IMR-90 (cell line): ENCODE measurements around the gene PHLDB1. TPM values are rescaled to one million over a fixed set of nuclear protein-coding genes. Genes with fewer than 3 reads are reported as not detected.

Experiments used
- ATAC-seq: fragments of 200-7000 bp; cut with Tn5 transposase; 2 replicates; pipeline ENCODE4 v1.9.1; 2020; ENCODE audit warnings: low read depth, mild to moderate bottlenecking, moderate library complexity
- BruUV-seq: library from RNA; stranded (reverse); fragments of 400-500 nt; replicated peaks from 2 replicates; lab custom pipeline; 2021; lab: Mats Ljungman, UMichigan
- CTCF ChIA-PET: fragments of 300-600 bp; formaldehyde crosslinking; extraction: SDS; loops from one replicate; lab custom pipeline; 2021; ENCODE audit warnings: antibody characterized with exemption; lab: Yijun Ruan, JAX
- POLR2A ChIA-PET: fragments of 300-600 bp; sonication (Branson Sonifier 250); formaldehyde crosslinking; loops from one replicate; lab custom pipeline; 2022; ENCODE audit warnings: antibody characterized with exemption; ENCODE audit not compliant: unreplicated experiment; lab: Charles Lee
- DNase-seq: peaks from one replicate; pipeline ENCODE4 v3.0.0; 2013
- H2AFZ ChIP-seq: replicated peaks from 2 replicates; pipeline ENCODE3; 2013; ENCODE audit warnings: low read length, mild to moderate bottlenecking; ENCODE audit not compliant: poor library complexity
- H2AK5ac ChIP-seq: 2 replicates; pipeline ENCODE4 v1.6.1; 2013; ENCODE audit warnings: low read depth, low read length, inconsistent platforms
- H2AK9ac ChIP-seq: replicated peaks from 2 replicates; pipeline ENCODE3; 2013; ENCODE audit warnings: mild to moderate bottlenecking, low read depth, low read length, moderate library complexity; ENCODE audit not compliant: poor library complexity
- H2BK120ac ChIP-seq: 2 replicates; pipeline ENCODE4 v1.6.1; 2013; ENCODE audit warnings: low read depth, low read length, inconsistent platforms
- H2BK15ac ChIP-seq: 3 replicates; pipeline ENCODE4 v1.6.1; 2013; ENCODE audit warnings: low read depth, low read length, inconsistent platforms
- H2BK20ac ChIP-seq: 2 replicates; pipeline ENCODE4 v1.6.1; 2013; ENCODE audit warnings: low read depth, mild to moderate bottlenecking, inconsistent platforms, low read length, moderate library complexity
- H2BK5ac ChIP-seq: 2 replicates; pipeline ENCODE4 v1.6.1; 2013; ENCODE audit warnings: mild to moderate bottlenecking, low read depth, low read length, inconsistent platforms; ENCODE audit not compliant: poor library complexity, severe bottlenecking
- H3K14ac ChIP-seq: replicated peaks from 2 replicates; pipeline ENCODE4 v1.6.1; 2013; ENCODE audit warnings: low read depth, low read length, inconsistent platforms
- H3K18ac ChIP-seq: 2 replicates; pipeline ENCODE4 v1.6.1; 2013; ENCODE audit warnings: low read depth, low read length, control low read depth
- H3K23ac ChIP-seq: 2 replicates; pipeline ENCODE4 v1.6.1; 2013; ENCODE audit warnings: low read depth, low read length, inconsistent platforms
- H3K27ac ChIP-seq: 2 replicates; pipeline ENCODE4 v1.5.1; 2013; ENCODE audit warnings: mild to moderate bottlenecking, control low read depth, low read length; ENCODE audit not compliant: insufficient read depth
- H3K27me3 ChIP-seq: 2 replicates; pipeline ENCODE4 v1.6.1; 2013; ENCODE audit warnings: low read length; ENCODE audit not compliant: control insufficient read depth, insufficient read depth
- H3K36me3 ChIP-seq: 2 replicates; pipeline ENCODE4 v1.6.1; 2013; ENCODE audit warnings: low read length, mixed read lengths; ENCODE audit not compliant: control insufficient read depth, insufficient read depth
- H3K4ac ChIP-seq: 2 replicates; pipeline ENCODE4 v1.6.1; 2013; ENCODE audit warnings: low read depth, low read length, inconsistent platforms
- H3K4me1 ChIP-seq: 2 replicates; pipeline ENCODE4 v1.6.1; 2013; ENCODE audit warnings: low read length, mixed read lengths; ENCODE audit not compliant: control insufficient read depth, insufficient read depth
- H3K4me2 ChIP-seq: 2 replicates; pipeline ENCODE4 v1.6.1; 2013; ENCODE audit warnings: low read depth, mild to moderate bottlenecking, control low read depth, low read length, moderate library complexity
- H3K4me3 ChIP-seq: 2 replicates; pipeline ENCODE4 v1.5.1; 2013; ENCODE audit warnings: low read depth, mild to moderate bottlenecking, control low read depth, low read length, moderate library complexity; ENCODE audit not compliant: insufficient read depth
- H3K56ac ChIP-seq: 2 replicates; pipeline ENCODE4 v1.6.1; 2013; ENCODE audit warnings: low read length, inconsistent platforms; ENCODE audit not compliant: insufficient read depth; ENCODE audit errors: extremely low read depth
- H3K79me1 ChIP-seq, 2 experiments: 2 replicates each; pipeline ENCODE4 v1.6.1; 2013; ENCODE audit warnings: low read length in 2 of 2, inconsistent platforms in 1 of 2, low read depth in 1 of 2
- H3K9ac ChIP-seq: 2 replicates; pipeline ENCODE4 v1.6.1; 2013; ENCODE audit warnings: low read depth, low read length, control low read depth
- H3K9me1 ChIP-seq: 2 replicates; pipeline ENCODE4 v1.6.1; 2013; ENCODE audit warnings: low read length, inconsistent platforms; ENCODE audit not compliant: insufficient read depth
- H3K9me3 ChIP-seq: 2 replicates; pipeline ENCODE4 v1.6.1; 2013; ENCODE audit warnings: low read length; ENCODE audit not compliant: control insufficient read depth, insufficient read depth
- H4K20me1 ChIP-seq: 2 replicates; pipeline ENCODE4 v1.6.1; 2013; ENCODE audit warnings: low read length, inconsistent platforms; ENCODE audit not compliant: insufficient read depth
- H4K5ac ChIP-seq: 2 replicates; pipeline ENCODE4 v1.6.1; 2013; ENCODE audit warnings: mild to moderate bottlenecking, low read depth, low read length, control low read depth
- H4K8ac ChIP-seq, 2 experiments: 2 replicates each; pipeline ENCODE4 v1.6.1; 2013; ENCODE audit warnings: low read depth in 2 of 2, low read length in 2 of 2, control low read depth in 1 of 2, inconsistent platforms in 1 of 2
- H4K91ac ChIP-seq: 2 replicates; pipeline ENCODE4 v1.6.1; 2013; ENCODE audit warnings: low read depth, low read length, inconsistent platforms; ENCODE audit not compliant: insufficient read depth
- BHLHE40 ChIP-seq: fragments of 150-350 bp; IDR thresholded peaks from 2 replicates; pipeline ENCODE4 v1.6.1; 2016; ENCODE audit warnings: mild to moderate bottlenecking, low read depth, low read length
- CEBPB ChIP-seq: IDR thresholded peaks from 2 replicates; pipeline ENCODE4 v1.6.1; 2012; ENCODE audit warnings: low read depth, low read length, improper control_type of control experiment
- CHD1 ChIP-seq: IDR thresholded peaks from 2 replicates; pipeline ENCODE4 v1.6.1; 2012; ENCODE audit warnings: low read depth, low read length, improper control_type of control experiment
- FOS ChIP-seq: fragments of 150-350 bp; IDR thresholded peaks from 2 replicates; pipeline ENCODE4 v1.6.1; 2016; ENCODE audit warnings: low read depth, low read length
- MAFK ChIP-seq: IDR thresholded peaks from 2 replicates; pipeline ENCODE4 v1.6.1; 2012; ENCODE audit warnings: low read depth, low read length, improper control_type of control experiment
- MXI1 ChIP-seq: IDR thresholded peaks from 2 replicates; pipeline ENCODE4 v1.6.1; 2012; ENCODE audit warnings: low read depth, mild to moderate bottlenecking, low read length, moderate library complexity, borderline replicate concordance
- NFE2L2 ChIP-seq: fragments of 150-350 bp; IDR thresholded peaks from 2 replicates; pipeline ENCODE4 v1.6.1; 2016; ENCODE audit warnings: low read depth, mild to moderate bottlenecking, low read length
- POLR2A ChIP-seq: IDR thresholded peaks from 2 replicates; pipeline ENCODE4 v1.6.1; 2012; ENCODE audit warnings: mild to moderate bottlenecking, low read depth, low read length
- RAD21 ChIP-seq: IDR thresholded peaks from 2 replicates; pipeline ENCODE4 v1.6.1; 2012; ENCODE audit warnings: low read length, improper control_type of control experiment
- RCOR1 ChIP-seq: IDR thresholded peaks from 2 replicates; pipeline ENCODE4 v1.6.1; 2012; ENCODE audit warnings: mild to moderate bottlenecking, low read length, improper control_type of control experiment; ENCODE audit not compliant: insufficient replicate concordance
- RFX5 ChIP-seq: IDR thresholded peaks from 2 replicates; pipeline ENCODE4 v1.8.0; 2012; ENCODE audit warnings: low read depth, mild to moderate bottlenecking, low read length, moderate library complexity
- SMC3 ChIP-seq: fragments of 150-350 bp; IDR thresholded peaks from 2 replicates; pipeline ENCODE4 v1.6.1; 2016; ENCODE audit warnings: low read depth, mild to moderate bottlenecking, antibody characterized with exemption, low read length, moderate library complexity
- WGBS, 2 experiments: methylation state at CpG; one replicate each; pipeline versions ENCODE4 v1.1.5 to v1.1.7; 2013; ENCODE audit warnings: missing lambda C conversion rate in 2 of 2; ENCODE audit not compliant: insufficient read length in 1 of 2; ENCODE audit errors: extremely low coverage in 2 of 2; 5-methylcytosine and 5-hydroxymethylcytosine counted together
- dilution Hi-C: fragments of 300-500 bp; cut with HindIII; formaldehyde crosslinking; loops from one replicate; pipeline ENCODE4 v1.14.3; 2018; ENCODE audit warnings: low sequenced_read_pairs; ENCODE audit not compliant: unreplicated experiment
- in situ Hi-C: fragments of 300-500 bp; cut with MboI; formaldehyde crosslinking; loops from 3 replicates; pipeline ENCODE4 v1.14.3; 2019; ENCODE audit warnings: low sequenced_read_pairs, inconsistent platforms, mixed read lengths
- intact Hi-C: fragments of 100-400 bp; cut with micrococcal nuclease; formaldehyde crosslinking; loops from 2 replicates; pipeline ENCODE4 v1.10.0; 2022
- polyA plus RNA-seq, 3 experiments: library from polyadenylated mRNA; depleted of rRNA; stranded (reverse); fragments of >200 nt; gene quantifications; 2 replicates each; pipeline ENCODE4 v1.2.3, GENCODE V29; 2012; ENCODE audit warnings: low replicate concordance in 1 of 3
- total RNA-seq: library from RNA; depleted of rRNA; stranded (reverse); fragments of >200 nt; gene quantifications from 2 replicates; pipeline ENCODE4 v1.2.3, GENCODE V29; 2012
- TF ChIP-seq, protein P1 (sequence below): fragments of 150-350 bp; IDR thresholded peaks from 2 replicates; pipeline ENCODE4 v1.6.1; 2017; ENCODE audit warnings: mild to moderate bottlenecking, antibody characterized with exemption, low read length, low read depth
- TF ChIP-seq, protein P2 (sequence below): conservative IDR thresholded peaks from 2 replicates; pipeline ENCODE4 v1.5.1; 2012; ENCODE audit warnings: mild to moderate bottlenecking, low read depth, low read length, improper control_type of control experiment
- TF ChIP-seq, protein P3 (sequence below): fragments of 150-350 bp; IDR thresholded peaks from 2 replicates; pipeline ENCODE4 v1.6.1; 2016; ENCODE audit warnings: low read depth, mild to moderate bottlenecking, low read length, moderate library complexity, borderline replicate concordance

PHLDB1 gene
- total and polyA plus RNA-seq, 2 of the 4 experiments (the other 2 are of a cell fraction) = 40.0 to 90.4 TPM

DNA sequence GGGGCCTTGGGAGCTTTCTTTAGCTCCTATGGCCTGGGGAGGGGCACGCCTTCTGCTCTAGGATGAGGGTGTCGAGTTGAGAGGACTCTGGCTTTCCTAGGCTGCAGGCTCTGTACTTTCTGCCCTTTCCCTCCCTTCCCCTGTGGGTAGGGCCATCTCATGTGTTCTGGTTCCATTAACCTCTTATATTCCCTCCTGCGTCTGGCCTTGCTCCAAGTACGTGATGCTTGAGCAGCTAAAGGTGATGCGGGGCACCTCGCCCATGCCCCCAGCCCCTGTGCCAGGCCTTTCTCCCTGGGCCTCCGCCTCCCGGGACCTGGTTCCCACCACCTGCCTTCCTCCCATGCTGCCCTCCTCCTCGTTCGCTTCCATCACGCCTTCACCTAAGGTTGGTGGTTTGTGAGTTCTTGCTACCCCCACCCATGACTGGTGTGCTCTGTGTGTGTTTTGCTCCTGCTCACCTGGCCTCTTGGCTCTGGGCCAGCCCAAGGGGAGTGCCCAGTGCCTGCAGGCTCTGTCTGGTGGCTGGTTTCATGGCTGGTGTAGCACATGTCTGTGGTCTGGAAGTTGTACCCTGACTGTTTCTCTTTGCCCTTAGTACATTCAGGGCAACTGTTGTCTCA, 34.1 kb downstream of the PHLDB1 start:
- Histone ChIP-seq H3K4me3 (no peak overlapping the region), H2AK5ac (no peak overlapping the region), H3K4me1 (0 out of 2 replicates have a peak, but pooled peaks cover 1% of the 10 kb centered on the region), H3K4me2 (no peak overlapping the region), H4K20me1 (peaks cover 38% of the 10 kb centered on the region; the same call in 1 of the 2 replicates), H3K27me3 (no peaks in the 10 kb centered on the region), H3K79me1 (peaks cover 39 to 84% of the 10 kb centered on the region in 2 experiments), H4K8ac (no peak overlapping the region), H3K27ac (no peak overlapping the region), H3K4ac (no peak overlapping the region), H2BK20ac (no peak overlapping the region), H4K91ac (no peak overlapping the region), H4K5ac (no peak overlapping the region), H2AFZ (no peak overlapping the region), H3K9me3 (no peaks in the 10 kb centered on the region), H3K9me1 (no peaks in the 10 kb centered on the region; the same call in 1 of the 2 replicates), H2BK15ac (no peak overlapping the region), H3K9ac (no peak overlapping the region), H2AK9ac (no peak overlapping the region), H3K14ac (no peak overlapping the region), H2BK120ac (no peak overlapping the region), H2BK5ac (no peak overlapping the region), H3K36me3 (peaks cover 87% of the 10 kb centered on the region), H3K56ac (no peak overlapping the region), H3K23ac (no peak overlapping the region), H3K18ac (no peak overlapping the region)
- POLR2A ChIA-PET = no interaction called here
- BruUV-seq = no TSS peak
- in situ Hi-C loops (no loop called here), intact Hi-C loops (no loop called here), dilution Hi-C loops (no loop called here)
- CTCF ChIA-PET = no interaction called here
- TF ChIP-seq, protein P1, sequence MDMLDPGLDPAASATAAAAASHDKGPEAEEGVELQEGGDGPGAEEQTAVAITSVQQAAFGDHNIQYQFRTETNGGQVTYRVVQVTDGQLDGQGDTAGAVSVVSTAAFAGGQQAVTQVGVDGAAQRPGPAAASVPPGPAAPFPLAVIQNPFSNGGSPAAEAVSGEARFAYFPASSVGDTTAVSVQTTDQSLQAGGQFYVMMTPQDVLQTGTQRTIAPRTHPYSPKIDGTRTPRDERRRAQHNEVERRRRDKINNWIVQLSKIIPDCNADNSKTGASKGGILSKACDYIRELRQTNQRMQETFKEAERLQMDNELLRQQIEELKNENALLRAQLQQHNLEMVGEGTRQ = no peak
- TF ChIP-seq RCOR1 = no peak
- no peak for TF ChIP-seq MAFK
- no peak for TF ChIP-seq POLR2A
- TF ChIP-seq SMC3 = no peak
- TF ChIP-seq RAD21 = no peak
- TF ChIP-seq RFX5 = no peak
- TF ChIP-seq MXI1 = no peak
- TF ChIP-seq BHLHE40 = no peak
- TF ChIP-seq FOS = no peak
- TF ChIP-seq CHD1 = no peak
- TF ChIP-seq NFE2L2 = no peak
- TF ChIP-seq, protein P2, sequence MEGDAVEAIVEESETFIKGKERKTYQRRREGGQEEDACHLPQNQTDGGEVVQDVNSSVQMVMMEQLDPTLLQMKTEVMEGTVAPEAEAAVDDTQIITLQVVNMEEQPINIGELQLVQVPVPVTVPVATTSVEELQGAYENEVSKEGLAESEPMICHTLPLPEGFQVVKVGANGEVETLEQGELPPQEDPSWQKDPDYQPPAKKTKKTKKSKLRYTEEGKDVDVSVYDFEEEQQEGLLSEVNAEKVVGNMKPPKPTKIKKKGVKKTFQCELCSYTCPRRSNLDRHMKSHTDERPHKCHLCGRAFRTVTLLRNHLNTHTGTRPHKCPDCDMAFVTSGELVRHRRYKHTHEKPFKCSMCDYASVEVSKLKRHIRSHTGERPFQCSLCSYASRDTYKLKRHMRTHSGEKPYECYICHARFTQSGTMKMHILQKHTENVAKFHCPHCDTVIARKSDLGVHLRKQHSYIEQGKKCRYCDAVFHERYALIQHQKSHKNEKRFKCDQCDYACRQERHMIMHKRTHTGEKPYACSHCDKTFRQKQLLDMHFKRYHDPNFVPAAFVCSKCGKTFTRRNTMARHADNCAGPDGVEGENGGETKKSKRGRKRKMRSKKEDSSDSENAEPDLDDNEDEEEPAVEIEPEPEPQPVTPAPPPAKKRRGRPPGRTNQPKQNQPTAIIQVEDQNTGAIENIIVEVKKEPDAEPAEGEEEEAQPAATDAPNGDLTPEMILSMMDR = no peak
- no peak for TF ChIP-seq CEBPB
- TF ChIP-seq, protein P3, sequence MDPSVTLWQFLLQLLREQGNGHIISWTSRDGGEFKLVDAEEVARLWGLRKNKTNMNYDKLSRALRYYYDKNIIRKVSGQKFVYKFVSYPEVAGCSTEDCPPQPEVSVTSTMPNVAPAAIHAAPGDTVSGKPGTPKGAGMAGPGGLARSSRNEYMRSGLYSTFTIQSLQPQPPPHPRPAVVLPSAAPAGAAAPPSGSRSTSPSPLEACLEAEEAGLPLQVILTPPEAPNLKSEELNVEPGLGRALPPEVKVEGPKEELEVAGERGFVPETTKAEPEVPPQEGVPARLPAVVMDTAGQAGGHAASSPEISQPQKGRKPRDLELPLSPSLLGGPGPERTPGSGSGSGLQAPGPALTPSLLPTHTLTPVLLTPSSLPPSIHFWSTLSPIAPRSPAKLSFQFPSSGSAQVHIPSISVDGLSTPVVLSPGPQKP = no peak
- DNase-seq = no peak
- ATAC-seq = no peak
- WGBS, 2 experiments = 93% methylated on average over 4 of the region's 11 CpGs; no CpG with 5 or more reads in 1 of the 2 experiments
